ENCODE measurements around the gene EED.
"Not testable (repeated sequence)": the region's sequence is repeated elsewhere in the genome, so short reads cannot be mapped to it uniquely, and the experiment has no call there.

The EED gene

DNA sequence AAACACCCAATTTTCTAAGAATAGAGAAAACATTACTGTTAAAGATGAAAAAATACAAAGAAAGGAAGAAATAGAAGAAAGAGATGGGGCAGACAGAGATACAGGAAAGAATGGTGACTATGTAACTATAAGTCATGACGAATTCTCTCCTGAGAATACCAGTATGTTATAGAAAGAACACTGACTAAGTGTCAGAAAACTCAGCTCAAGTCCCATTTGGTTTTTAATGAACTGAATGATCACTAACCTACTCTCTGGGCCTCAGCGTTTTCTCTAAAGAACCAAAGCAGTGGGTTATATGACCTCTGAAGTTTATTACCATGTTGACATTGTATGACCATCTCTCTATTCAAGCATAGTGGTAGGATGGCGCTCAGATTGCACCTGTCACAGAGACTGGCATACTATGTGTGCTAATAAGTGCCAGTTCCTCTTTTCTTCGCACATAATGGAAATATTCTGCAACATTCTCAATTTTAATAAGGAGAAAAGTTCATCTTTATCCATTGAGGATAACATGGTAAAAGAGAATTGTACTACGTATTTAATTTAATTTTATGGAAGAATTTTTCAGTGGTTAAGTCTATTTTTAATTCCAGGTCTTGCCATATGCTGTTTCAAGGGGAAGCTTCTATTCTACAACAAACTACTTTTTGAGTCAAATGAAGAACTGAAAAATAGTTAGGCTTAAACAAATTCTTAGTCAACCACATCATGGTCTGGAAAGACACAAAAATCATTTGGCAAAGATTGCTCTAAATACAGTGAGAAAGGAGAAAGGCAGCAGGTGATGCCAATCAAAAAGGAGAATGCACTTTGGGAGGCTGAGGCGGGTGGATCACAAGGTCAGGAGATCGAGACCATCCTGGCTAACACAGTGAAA lies 25.0 kb upstream of the EED start:
- no peak for DNase-seq

- DNase-seq: no peak
Measured at GRCh38 chr11:86220653-86221052, 23.9 kb upstream of the EED start.

GRCh38 chr11:86222081-86222480 lies 22.5 kb upstream of the EED start:
- DNase-seq: no peak

GRCh38 chr11:86224575-86224974 lies 20.0 kb upstream of the EED start:
- not testable (repeated sequence) for DNase-seq

GRCh38 chr11:86225344-86225743 lies 19.2 kb upstream of the EED start:
- DNase-seq: not testable (repeated sequence)

DNA sequence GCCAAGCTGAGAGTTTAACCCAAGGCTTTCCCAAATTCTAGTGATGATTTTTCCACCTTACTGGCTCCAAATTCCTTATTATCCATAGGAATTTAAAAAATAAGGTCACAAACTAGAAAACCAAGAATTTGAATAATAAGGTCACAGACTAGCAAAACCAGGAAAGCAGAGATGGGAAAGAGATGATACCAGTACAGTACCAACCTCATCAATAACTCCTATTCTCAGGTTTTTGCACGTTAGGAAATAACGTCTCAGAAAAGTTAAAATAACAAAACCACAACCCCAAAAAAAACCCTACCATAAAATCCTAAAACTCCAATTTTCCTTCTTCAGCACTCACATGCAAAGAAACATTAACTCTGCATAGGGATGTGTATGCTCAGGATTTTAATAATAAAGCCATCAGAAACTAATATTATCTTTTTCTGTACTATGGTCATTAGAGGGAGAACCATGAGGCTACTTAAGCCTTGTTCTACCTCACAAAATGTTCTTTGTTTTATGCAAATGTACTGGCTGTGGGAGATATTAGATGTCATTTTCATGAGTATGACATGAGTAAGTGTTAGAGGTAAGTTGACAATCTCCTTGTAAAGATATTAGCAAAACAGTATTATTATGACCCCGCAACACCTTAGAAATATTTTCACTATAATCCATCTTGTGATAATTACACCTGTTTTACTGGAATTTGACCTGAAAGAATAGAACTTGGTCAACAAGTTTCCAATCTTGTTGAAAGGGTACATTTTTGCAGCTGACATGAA lies 16.1 kb upstream of the EED start:
- no peak for DNase-seq

DNA sequence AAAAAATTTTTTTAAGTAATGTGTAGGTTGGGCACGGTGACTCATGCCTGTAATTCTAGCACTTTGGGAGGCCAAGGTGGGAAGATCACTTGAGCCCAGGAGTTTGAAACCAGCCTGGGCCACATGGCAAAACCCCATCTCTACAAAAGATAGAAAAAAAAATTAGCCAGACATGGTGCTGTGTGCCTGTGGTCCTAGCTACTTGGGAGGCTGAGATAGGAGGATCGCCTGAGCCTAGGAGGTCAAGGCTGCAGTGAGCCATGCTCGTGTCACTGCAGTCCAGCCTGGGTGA lies 15.6 kb upstream of the EED start:
- not testable (repeated sequence) for DNase-seq

DNA sequence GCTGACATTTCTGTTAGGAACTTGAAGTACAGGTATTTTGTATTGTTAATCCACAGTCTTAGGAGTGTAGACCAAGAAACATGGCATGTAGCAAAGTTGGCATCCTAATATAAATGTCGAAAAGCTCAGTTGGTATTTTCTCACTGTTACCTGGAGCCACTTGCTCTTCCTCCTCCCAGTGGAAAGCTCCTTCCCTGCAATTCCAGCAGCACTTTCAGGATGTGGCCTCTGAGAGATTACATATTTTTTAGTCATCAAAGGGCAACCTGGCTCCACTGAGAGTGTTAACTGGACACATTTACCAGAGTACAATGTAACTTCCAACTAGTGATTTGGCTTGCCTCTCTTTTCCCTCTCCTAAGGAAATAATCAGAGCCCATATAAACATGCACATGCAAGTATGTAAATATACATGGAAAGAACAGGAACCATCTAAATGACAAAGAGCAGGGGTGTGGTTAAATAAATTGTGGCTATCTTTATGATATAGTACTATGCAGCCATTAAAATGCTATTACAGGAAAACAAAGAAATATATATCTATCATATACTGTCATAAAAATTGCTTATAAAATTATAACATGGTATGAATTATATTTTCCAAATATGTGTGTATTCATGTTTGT lies 14.3 kb upstream of the EED start:
- no peak for DNase-seq

DNA sequence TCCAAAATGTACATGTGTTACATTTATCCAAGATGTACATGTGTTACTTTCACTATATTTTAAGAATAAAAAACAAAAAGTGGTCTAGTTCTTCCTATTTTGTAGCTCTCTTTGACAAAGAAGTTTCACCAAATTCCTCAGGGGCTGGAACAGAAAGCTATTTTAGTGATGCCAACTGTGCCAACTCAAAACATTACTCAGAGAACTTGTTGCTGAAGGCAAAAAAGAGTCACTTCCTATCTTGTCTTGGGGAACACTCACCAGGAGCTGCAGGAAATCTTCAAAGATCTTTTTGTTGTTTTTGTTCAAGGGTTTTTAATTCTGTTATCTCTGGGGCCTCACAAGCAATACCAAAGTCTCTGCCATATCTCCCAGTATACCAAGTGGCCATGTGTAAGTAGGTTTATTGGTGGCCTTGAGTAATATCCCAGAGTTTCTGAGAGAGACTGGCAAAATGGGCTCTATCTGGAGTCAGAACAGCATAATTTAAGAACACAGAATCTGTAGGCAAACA lies 13.6 kb upstream of the EED start:
- DNase-seq: no peak

DNA sequence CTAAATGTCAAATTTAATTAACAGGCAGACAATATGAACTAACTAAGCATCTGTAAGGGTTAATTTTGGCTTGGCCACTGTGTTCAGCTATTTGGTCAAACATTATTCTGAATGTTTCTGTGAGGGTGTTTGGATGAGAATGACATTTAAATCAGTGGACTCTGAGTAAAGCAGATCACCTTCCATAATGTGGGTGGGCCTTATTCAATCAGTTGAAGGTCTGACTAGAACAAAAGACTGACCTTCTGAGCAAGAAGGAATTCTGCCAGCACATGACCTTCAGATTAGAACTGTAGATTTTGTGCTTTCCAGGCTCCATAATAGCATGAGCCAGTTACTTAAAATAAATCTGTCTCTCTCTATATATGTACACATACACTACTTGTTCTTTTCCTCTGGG lies 12.0 kb upstream of the EED start:
- DNase-seq: no peak

GRCh38 chr11:86234831-86235461 lies 9.6 kb upstream of the EED start:
- no peak for DNase-seq

DNA sequence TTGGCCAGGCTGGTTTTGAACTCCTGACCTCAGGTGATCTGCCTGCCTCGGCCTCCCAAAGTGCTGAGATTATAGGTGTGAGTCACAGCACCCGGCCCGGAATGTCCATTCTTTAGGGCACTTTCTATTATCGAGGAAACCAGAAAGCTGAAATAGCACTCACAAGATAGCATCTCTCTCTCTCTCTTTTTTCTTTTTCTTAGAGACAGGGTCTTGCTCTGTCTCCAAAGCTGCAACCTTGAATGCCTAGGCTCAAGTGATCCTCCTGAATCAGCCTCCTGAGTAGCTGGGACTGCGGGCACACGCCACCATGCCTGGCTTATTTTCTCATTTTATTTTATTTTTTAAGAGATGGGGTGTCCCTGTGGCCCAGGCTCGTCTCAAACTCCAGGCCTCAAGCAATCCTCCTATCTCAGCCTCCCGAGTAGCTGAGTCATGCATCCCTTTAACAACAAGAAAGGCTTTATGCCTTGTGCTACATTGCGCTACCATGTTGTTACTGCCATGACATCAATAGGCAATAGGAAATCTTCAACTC lies 7.2 kb upstream of the EED start:
- no peak for DNase-seq

DNA sequence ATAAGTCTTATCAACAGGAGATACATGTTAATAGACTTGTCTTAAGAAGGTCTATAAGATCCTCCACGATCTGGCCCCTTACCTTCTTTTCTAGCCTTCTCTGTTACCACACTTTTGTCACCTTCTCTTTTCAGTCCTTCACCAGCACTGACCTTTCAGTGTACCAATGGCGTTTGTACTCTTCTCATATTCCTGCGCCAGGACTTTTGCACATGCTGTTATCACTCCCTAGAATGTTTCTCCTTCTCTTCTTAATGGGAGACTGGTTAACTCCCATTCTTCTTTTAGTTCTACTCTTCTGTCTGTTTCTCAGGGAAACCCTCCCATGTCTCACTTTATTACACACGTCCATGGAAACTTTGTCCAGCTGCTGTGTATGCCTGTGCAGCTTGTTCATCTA lies 4.4 kb upstream of the EED start:
- no peak for DNase-seq

- DNase-seq: no peak
Measured at GRCh38 chr11:86241956-86242535, 2.5 kb upstream of the EED start.

GRCh38 chr11:86243396-86243795 lies 1.2 kb upstream of the EED start:
- DNase-seq: no peak

DNA sequence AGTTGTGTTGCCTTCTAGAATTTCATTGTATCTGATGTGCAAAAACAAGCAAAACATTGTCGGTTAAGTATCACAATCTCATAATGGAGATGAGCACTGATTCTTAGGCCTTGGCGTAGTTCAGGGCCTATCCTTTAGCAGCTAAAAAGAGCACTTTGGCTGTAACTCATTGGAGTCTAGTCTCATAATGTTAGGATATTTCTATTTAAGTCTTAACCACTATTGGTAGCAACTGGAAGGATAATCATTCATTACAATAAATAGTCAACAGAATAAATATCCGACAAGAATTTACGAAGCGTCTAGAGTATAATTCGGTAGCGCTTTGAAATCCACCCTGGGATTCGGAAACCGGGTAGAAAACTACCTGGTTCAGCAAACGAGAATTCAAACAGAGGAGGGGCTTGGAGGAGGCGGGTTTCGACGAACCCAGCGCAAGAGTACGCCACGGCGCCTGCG lies 461 bp upstream of the EED start:
- peak; percentile 82 for DNase-seq

GRCh38 chr11:86245369-86246292 lies 1.1 kb downstream of the EED start:
- no peak for DNase-seq

- DNase-seq: no peak
Measured at GRCh38 chr11:86246293-86246675, 1.7 kb downstream of the EED start.

DNA sequence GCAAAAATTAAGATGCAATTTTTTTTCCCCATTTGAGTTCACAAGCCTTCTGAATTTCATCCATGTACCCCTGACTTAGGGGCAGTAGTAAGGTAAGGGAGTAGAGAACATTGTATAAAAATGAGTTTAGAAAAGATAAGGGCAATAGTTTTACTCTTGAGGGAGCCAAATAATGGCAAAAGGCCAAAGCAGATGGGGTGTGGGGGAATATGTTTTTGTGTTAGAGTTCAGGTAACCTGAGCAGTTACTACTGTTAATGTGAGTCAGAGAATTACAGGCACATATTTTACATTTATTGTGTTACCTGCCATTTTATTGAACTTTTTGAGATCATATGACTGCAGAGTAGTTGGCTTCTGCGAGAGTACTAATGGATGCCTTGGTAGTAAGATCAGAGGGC lies 3.1 kb downstream of the EED start:
- no peak for DNase-seq

DNA sequence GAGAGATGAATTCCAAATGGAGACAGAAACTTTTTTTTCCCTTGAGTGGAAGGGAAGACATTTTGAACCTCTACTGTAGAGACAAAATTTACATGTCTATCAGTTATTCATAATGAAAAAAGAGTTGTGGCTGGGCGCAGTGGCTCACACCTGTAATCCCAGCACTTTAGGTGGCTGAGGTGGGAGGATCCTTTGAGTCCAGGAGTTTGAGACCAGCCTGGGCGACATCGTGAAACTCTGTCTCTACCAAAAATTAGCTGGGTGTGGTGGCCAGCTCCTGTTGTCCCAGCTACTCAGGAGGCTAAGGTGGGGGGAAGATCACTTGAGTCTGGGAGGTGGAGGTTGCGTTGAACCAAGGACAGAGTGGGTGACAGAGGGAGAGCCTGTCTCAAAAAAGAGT lies 4.1 kb downstream of the EED start:
- DNase-seq: no peak

Measured in activated CD4-positive, alpha-beta T cell treated with anti-CD3 and anti-CD28 coated beads for 1 hour (primary cell).